ENCODE results near the gene CAPZB.

GRCh38 chr1:19356266-19356665, 129.1 kb downstream of the CAPZB start:
- TF ChIP-seq CTCF (IDR thresholded peaks at IDR 0.05) (no peak), POLR2A (IDR thresholded peaks at IDR 0.05) (no peak)

Data from lower leg skin (tissue), 3 donors.